Transverse colon (tissue), 4 donors: ENCODE data around the gene SLC27A2. TPM values are rescaled to one million over a fixed set of nuclear protein-coding genes. Genes with fewer than 3 reads are reported as not detected.

Experiments
- DNase-seq: peaks from one replicate; pipeline ENCODE4 v3.0.0-alpha.2; 2019
- H3K27ac ChIP-seq, 4 donors: fragments of 200-600 bp; sonication (generic); 2 replicates each; pipeline ENCODE4 v1.5.1; 2016 to 2018; ENCODE audit warnings: inconsistent platforms in 4 of 4
- H3K27me3 ChIP-seq: fragments of 200-600 bp; sonication (generic); 2 replicates; pipeline ENCODE4 v1.5.1; 2017; ENCODE audit warnings: inconsistent platforms
- H3K36me3 ChIP-seq, 4 donors: fragments of 200-600 bp; sonication (generic); 2 replicates each; pipeline ENCODE4 v1.5.1; 2017 to 2019; ENCODE audit warnings: inconsistent platforms in 4 of 4
- H3K4me1 ChIP-seq, 4 donors: fragments of 200-600 bp; sonication (generic); 2 replicates each; pipeline ENCODE4 v1.5.1; 2017 to 2020; ENCODE audit warnings: inconsistent platforms in 4 of 4
- H3K4me3 ChIP-seq, 4 donors: fragments of 200-600 bp; sonication (generic); 1 replicate in 1 of 4; 2 replicates in 3 of 4; pipeline versions ENCODE4 v1.5.1 to v1.6.1; 2017 to 2019; ENCODE audit warnings: inconsistent platforms in 4 of 4
- H3K9me3 ChIP-seq, 2 donors: fragments of 200-600 bp; sonication (generic); 2 replicates each; pipeline ENCODE4 v1.5.1; 2017 to 2019; ENCODE audit warnings: inconsistent platforms in 2 of 2
- CTCF ChIP-seq, 5 experiments: fragments of 200-600 bp in 3 of 5; fragments of 450-650 bp in 2 of 5; sonication (generic) in 3 of 5; IDR thresholded peaks; 1 replicate in 2 of 5; 2 replicates in 3 of 5; pipeline ENCODE4 v1.5.1; 2016 to 2017; ENCODE audit warnings: antibody characterized with exemption in 5 of 5, inconsistent platforms in 3 of 5, mild to moderate bottlenecking in 2 of 5, moderate library complexity in 1 of 5
- EP300 ChIP-seq: sonication (generic); formaldehyde crosslinking; IDR thresholded peaks from one replicate; pipeline ENCODE4 v1.6.1; 2017; ENCODE audit warnings: antibody characterized with exemption, low read depth
- POLR2A ChIP-seq: fragments of 450-650 bp; IDR thresholded peaks from one replicate; pipeline ENCODE4 v1.6.1; 2016; ENCODE audit warnings: antibody characterized with exemption, mild to moderate bottlenecking, moderate library complexity
- POLR2AphosphoS5 ChIP-seq, 3 donors: sonication (generic); formaldehyde crosslinking; IDR thresholded peaks; one replicate each; pipeline ENCODE4 v1.6.1; 2016; ENCODE audit warnings: antibody characterized with exemption in 3 of 3
- WGBS, 2 donors: methylation state at CpG; one replicate each; pipeline ENCODE4 v1.1.5; 2018; ENCODE audit warnings: low coverage in 1 of 2; 5-methylcytosine and 5-hydroxymethylcytosine counted together
- in situ Hi-C, 4 donors: fragments of 200-750 bp; cut with MboI; loops; one replicate each; pipeline versions ENCODE4 v1.15.0 to v1.15.1; 2017; ENCODE audit warnings: low sequenced_read_pairs in 3 of 4, low pct_ligation_motif_present in 1 of 4, low pct_unique_long_range_greater_than_20kb in 1 of 4
- intact Hi-C: fragments of 100-400 bp; cut with DNase I; formaldehyde crosslinking; loops from one replicate; pipeline ENCODE4 v1.15.1; 2023; ENCODE audit warnings: low total_unique reads
- total RNA-seq, 4 donors: library from RNA; depleted of rRNA; stranded (reverse); fragments of >200 nt; gene quantifications; one replicate each; pipeline ENCODE4 v1.1.0, GENCODE V29; 2016

SLC27A2 gene
- total RNA-seq, 4 donors from 2014 or later, result 8.2 to 38.3 (median 21.5) TPM

DNA sequence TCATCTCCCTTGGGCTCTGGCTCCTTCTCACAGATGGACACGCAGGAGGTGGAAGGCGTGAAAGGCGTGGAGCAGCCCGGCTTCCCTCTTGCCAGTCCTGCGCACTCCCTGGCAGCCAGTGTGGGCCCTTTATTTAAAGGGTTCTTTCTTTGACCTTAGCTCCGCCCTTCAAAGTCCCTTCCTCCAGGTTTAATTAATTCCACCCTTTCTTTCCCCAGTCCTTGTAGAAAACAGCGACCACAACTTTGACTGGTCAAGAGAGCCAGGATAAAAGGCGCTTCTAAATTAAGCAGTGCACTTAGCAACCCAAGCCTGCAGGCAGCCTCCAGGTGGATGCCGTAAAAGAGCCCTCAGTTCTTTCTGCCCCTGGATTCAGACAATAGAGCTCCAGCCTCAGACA lies 83.6 kb downstream of the SLC27A2 start, which contains the start of gene HDC:
HDC (minus strand) TSS at position 107 of the 400 bp plus-strand sequence; CDS start at position 4, 103 bp downstream.
- Histone ChIP-seq H3K4me1 (no peaks in the 10 kb centered on the region), H3K27me3 (no peaks in the 10 kb centered on the region), H3K4me3 (no peak within 1 kb of the TSS), H3K36me3 (no peaks in the 10 kb centered on the region), H3K9me3 (no peaks in the 10 kb centered on the region), H3K27ac (no peak within 1 kb of the TSS)
- intact Hi-C loops (no loop called here), in situ Hi-C loops (no loop called here)
- DNase-seq, result no peak
- 84% methylated on average over 9 of the region's 9 CpGs; no CpG with 5 or more reads in 1 of the 2 donors for WGBS, 2 donors
- TF ChIP-seq EP300 (no peak), POLR2AphosphoS5 (IDR thresholded peaks at IDR 0.05) (no peak), CTCF (IDR thresholded peaks at IDR 0.05) (no peak), POLR2A (no peak)

DNA sequence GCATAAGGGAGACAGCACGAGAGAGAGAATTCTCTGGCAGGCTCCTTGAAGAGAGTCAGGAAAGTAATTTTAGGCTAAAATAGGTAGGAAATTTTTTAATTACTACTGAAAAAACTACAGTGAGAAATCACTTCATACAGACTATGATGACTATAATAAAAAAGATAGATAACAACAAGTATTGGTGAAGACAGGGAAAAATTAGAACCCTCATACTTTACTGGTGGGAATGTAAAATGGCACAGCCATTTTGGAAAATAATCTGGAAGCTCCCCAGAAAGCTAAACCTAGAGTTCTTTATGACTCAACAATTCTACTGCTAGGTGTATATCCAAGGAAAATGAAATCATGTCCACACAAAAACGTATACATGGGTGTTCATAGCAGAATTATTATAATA lies 85.6 kb downstream of the SLC27A2 start:
- WGBS, 2 donors, result 83 to 87% methylated on average over 2 of the region's 2 CpGs

DNA sequence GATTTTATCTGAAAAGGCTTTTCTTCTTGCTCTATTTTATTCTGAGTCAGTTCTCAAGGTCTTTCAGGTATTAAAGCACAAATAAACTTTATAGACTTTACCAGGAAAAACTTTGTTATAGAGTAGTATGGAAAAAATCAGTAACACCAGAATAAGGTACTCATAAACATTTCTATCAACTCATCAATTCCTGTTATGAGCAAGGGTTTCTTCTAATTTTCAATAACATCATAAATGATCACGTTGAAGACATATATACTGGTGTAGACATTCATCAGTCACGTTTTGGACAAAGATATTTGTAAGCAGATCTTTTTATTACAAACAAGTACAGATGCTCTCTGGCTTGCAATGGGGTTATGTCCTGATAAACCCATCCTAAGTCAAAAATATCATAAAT lies 93.1 kb downstream of the SLC27A2 start:
- no peak overlapping the region for H3K27ac ChIP-seq
- DNase-seq, result no peak
- in situ Hi-C loops, result no loop called here
- no peaks in the 10 kb centered on the region for H3K27me3 ChIP-seq
- H3K36me3 ChIP-seq, result no peaks in the 10 kb centered on the region
- H3K4me1 ChIP-seq, result no peaks in the 10 kb centered on the region
- no peak overlapping the region for H3K4me3 ChIP-seq
- no peaks in the 10 kb centered on the region for H3K9me3 ChIP-seq
- intact Hi-C loops, result no loop called here
- no peak for TF ChIP-seq CTCF (IDR thresholded peaks at IDR 0.05)
- TF ChIP-seq POLR2AphosphoS5 (IDR thresholded peaks at IDR 0.05), result no peak
- no peak for TF ChIP-seq POLR2A
- no peak for TF ChIP-seq EP300
- WGBS, 2 donors, result 42 to 51% methylated on average over 2 of the region's 2 CpGs

More for the DNA sequence above, 85.6 kb downstream of the SLC27A2 start:
- in situ Hi-C loops, result no loop called here
- Histone ChIP-seq H3K9me3 (no peaks in the 10 kb centered on the region), H3K27ac (no peak overlapping the region), H3K27me3 (no peaks in the 10 kb centered on the region), H3K4me1 (no peaks in the 10 kb centered on the region), H3K36me3 (no peaks in the 10 kb centered on the region), H3K4me3 (no peak overlapping the region)
- intact Hi-C loops, result no loop called here
- TF ChIP-seq POLR2A (no peak), EP300 (no peak), POLR2AphosphoS5 (IDR thresholded peaks at IDR 0.05) (no peak), CTCF (IDR thresholded peaks at IDR 0.05) (no peak)
- no peak for DNase-seq

- WGBS, 2 donors, result 88 to 91% methylated on average over 3 of the region's 3 CpGs
- in situ Hi-C loops, result no loop called here
- intact Hi-C loops, result no loop called here
- H3K27me3 ChIP-seq, result no peaks in the 10 kb centered on the region
- H3K27ac ChIP-seq, result no peak overlapping the region
- TF ChIP-seq CTCF (IDR thresholded peaks at IDR 0.05) (no peak), POLR2AphosphoS5 (IDR thresholded peaks at IDR 0.05) (no peak), EP300 (no peak)
- no peaks in the 10 kb centered on the region for H3K9me3 ChIP-seq
- no peak overlapping the region for H3K4me3 ChIP-seq
- H3K36me3 ChIP-seq, result no peaks in the 10 kb centered on the region
- no peak for DNase-seq
- no peaks in the 10 kb centered on the region for H3K4me1 ChIP-seq
These were observed 93.9 kb downstream of the SLC27A2 start for GRCh38 chr15:50275908-50276307.
